DMS53 treated with DMSO at 0.1 percent for 48 hours (cell line): ENCODE measurements around the gene SLC29A2.

Source experiments
- DNase-seq: peaks from one replicate; lab custom pipeline; 2025; ENCODE audit not compliant: unreplicated experiment; lab: John Stamatoyannopoulos, UW

The SLC29A2 gene

GRCh38 chr11:66371627-66372415 is at the start of gene SLC29A2:
Gene SLC29A2 (minus strand): TSS chr11:66371760. CDS start chr11:66371591, 169 bp downstream.
- peak; percentile 88 for DNase-seq

DNA sequence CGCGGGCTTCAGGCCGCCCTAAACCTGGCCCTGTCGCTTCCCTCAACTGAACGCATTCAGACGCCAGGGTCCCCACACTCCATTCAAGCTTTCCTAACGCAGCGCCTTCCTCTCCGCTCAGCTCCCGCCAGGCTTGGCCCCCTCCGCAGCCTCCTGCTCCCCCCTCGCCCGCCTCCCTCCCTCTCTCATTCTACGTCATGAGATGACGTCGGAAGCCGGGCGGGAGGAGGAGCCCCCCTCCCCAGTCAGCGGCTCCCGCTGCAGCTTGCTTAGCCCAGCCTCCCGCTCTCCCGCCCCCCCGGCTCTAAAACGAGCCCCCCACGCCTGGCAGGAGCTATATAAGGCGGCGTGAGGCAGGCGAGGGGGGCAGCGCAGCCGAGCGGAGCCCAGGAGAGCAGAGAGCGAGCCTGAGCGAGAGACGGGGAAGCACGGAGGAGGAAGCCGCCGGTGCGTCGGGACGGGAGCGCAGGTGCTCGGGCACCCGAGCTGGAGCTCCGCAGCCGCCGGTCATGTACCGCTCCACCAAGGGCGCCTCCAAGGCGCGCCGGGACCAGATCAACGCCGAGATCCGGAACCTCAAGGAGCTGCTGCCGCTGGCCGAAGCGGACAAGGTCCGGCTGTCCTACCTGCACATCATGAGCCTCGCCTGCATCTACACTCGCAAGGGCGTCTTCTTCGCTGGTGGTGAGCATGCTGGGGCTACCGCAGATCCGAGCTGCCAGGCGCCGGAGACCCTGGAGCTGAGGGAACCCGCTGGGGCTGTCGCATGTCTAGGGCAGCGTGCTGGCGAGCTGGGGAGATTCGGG is 49.3 kb upstream of the SLC29A2 start, which contains the start of gene NPAS4:
NPAS4 (plus strand) TSS at position 365 of the 806 bp plus-strand sequence; CDS start at position 510, 145 bp downstream.
- no peak for DNase-seq

- DNase-seq: no peak
Observed at GRCh38 chr11:66419825-66420224, 48.3 kb upstream of the SLC29A2 start.

DNA sequence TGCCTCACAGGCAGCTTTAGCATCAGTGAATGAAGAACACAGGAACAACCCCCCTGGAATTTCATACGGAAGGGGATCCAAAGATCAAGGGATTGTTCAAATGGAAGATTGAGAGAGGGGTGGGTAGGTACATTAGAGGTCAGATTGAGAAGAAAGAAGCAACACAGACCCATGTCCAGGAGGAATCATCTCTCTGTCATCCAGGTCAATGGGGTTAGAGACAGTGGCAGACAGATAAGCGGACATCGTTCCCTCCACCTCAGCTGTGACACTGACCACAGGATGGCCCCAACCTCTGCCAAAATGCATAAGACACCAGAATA is 47.4 kb upstream of the SLC29A2 start:
- DNase-seq: no peak

- DNase-seq: peak; percentile 72
Observed at GRCh38 chr11:66418168-66418985, 46.8 kb upstream of the SLC29A2 start.

- no peak for DNase-seq
Observed at GRCh38 chr11:66417000-66417399, 45.4 kb upstream of the SLC29A2 start.

GRCh38 chr11:66415423-66415822 is 43.9 kb upstream of the SLC29A2 start:
- DNase-seq: no peak

DNA sequence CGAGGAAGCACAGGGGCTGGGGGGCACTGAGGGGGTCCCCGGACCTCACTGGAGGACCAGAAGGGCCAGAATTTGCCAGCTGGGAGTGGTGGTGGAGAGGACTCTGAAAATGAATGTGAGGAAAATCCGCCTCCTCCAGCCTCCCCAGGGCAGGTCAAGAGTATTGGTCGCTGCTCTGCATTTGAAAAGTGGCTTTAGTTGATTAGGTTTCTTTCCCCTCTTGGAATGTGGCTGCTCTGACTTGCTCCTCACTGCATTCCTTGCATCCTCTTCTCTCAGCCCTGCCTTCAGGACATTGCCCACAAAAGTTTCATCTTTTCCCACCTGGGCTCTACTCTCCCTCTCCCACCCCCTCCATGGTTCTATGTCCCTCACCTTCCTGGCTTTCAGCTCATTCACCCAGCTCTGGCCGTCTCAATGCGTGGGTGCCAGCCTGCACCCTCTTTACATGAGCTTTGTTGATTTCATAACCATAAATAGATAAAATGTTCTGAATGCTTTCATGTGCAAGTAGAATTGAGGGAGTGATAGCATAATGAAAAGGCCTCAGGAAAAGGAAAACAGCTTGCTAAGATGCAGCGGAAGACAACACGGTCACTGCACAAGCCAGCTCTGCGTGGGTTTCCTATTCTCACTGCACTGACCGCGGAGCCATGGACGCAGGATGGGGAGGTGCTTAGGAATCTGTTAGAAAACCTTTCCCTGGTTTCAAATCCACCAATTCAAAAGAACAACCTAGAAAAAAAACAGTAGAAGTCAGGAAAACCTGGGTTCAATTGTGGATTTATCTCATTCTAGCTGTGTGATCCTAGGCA is 42.8 kb upstream of the SLC29A2 start:
- DNase-seq: no peak

- DNase-seq: no peak
Observed at GRCh38 chr11:66413167-66413566, 41.6 kb upstream of the SLC29A2 start.

GRCh38 chr11:66412110-66412509 is 40.5 kb upstream of the SLC29A2 start:
- DNase-seq: no peak

DNA sequence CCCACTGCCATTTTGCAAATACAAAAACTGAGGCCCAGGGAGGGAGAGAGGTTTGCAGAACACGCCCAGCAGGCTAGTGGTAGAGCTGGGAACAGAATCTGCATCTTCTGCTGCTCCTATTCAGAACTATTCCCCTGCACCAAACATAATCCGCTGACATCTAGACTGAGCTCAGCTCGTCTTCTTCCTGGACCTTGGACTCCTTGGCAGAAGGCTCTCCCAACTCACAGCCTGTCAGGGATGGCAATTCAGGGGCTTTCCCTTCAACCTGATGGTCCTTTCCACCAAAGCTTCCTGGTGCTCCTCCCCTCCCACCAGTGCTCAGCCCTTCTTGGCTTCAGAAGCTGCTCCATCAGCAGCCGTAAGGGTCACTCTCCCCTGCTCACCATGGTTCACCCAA is 39.8 kb upstream of the SLC29A2 start:
- DNase-seq: no peak

DNA sequence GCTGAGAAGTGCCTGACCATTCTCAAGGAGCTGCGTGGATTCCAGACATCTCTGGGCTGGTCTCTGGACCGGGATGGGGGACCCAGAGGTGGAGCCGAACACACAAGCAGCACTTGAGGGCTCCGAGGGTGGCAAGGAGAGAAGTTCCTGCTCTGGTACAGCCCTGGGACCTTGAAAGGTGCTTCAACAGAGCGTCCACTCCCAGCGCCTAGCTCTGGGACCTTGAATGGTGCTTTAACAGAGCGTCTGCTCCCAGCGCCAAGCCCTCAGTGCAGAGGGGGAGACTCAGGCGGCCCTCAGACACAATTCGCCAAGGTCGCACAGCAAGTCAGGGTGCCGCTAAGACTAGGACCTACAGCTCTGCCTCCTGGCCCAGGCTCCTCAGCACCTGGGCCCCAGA is 38.6 kb upstream of the SLC29A2 start:
- DNase-seq: no peak

DNA sequence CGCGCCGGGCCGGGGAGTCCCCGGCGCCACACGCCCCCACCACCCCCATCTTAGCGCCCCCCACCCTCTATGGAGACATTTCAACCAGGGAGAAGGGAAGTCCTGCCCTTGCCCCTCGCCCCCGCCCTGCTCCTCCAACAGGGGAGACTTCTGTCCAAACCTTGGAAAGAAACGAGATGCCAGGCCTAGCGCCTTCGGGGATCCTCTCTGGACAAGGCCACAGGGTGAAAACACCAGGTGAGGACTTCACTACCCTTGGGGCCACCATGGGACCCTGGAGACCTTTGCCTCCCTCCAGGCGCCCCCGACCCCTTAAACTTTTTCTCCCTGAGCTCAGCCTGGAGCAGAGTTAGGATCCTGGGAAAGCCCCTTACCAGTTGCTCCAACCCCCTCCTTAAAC is 37.7 kb upstream of the SLC29A2 start:
- no peak for DNase-seq

- DNase-seq: peak; percentile 69
Observed at GRCh38 chr11:66408488-66409214, 37.1 kb upstream of the SLC29A2 start.

DNA sequence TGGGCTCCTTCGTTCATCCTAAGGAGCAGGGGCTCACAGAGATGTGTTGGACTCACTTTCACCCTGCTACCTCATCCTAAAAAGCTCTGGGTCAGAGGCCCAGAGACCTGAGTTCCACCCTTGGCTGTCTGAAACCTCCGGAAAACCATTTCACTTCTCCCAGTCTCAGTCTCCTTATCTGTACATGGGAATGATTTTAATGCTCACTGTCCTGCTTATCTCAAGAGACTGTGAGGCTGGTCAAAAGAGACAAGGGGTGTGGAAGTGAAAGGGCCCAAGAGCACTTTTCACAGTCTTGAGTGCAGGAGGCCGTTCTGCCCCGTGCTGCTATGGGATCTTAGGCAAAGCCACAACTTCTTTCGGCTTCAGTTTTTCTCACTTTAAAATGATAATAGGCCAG is 36.1 kb upstream of the SLC29A2 start:
- no peak for DNase-seq

DNA sequence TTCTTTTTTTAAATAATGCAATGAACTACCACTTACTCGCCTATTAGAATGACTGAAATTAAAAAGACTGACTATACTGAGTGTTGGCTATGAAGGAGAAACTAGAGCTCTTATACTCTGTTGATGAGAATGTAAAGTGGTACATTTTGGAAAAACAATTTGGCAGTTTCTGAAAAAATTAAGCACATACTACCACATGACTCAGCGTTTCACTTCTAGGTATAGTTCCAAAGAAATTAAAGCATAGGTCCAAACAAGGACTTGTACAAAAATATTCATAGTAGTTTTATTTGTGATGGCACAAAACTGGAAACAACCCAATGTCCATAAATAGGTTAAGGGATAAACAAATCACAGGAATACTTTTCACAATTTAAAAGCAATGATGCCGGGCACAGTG is 22.4 kb upstream of the SLC29A2 start:
- no peak for DNase-seq

- DNase-seq: no peak
Observed at GRCh38 chr11:66391322-66391721, 19.8 kb upstream of the SLC29A2 start.

DNA sequence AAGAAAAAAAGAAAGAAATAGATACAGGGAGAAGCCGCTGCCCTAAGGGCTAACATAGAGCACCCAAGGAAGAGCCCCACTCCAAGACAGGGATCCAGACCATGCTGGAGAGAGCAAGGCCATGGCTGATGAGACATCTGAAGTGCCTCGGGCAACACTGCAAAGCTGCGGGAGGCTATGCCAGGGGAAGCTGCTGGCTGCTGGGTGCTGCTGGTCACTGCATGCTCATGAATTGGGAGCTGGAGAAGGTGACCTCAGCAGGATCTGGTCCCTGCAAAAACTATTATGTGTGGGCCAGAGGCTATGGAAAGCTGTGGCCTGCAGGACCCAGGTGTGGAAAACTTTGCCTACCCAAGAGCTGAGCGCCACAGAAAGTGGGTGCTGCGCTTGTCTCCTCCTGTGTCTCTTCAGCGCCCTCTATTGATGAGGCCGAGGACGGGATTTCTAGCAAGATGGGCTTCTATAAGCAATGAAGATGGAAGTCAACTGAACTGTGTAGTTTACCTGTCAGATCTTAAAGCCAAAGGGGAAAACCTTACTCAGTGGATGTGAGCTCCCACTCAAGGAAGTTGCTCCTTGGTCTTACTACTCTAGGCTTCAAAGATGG is 17.3 kb upstream of the SLC29A2 start:
- peak; percentile 78 for DNase-seq
